ENCODE results near the gene GNAQ.

DNA sequence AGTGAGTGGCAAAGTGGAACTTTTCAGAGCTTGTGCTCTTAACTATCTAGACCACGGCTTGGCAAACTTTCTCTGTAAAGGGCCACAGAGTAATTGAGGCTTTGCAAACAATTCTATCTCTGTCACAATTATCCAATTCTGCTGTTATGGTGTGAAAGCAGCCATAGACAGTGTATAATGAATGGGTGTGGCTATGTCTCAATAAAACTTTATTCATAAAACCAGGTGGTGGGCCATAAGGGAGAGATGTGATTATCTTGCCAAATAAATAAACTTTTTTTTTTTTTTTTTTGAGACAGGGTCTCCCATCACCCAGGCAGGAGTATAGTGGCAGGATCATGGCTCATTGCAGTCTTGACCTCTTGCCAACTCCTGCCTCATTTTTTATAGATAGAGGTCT lies 304.8 kb downstream of the GNAQ start:
- TF ChIP-seq, protein P1, sequence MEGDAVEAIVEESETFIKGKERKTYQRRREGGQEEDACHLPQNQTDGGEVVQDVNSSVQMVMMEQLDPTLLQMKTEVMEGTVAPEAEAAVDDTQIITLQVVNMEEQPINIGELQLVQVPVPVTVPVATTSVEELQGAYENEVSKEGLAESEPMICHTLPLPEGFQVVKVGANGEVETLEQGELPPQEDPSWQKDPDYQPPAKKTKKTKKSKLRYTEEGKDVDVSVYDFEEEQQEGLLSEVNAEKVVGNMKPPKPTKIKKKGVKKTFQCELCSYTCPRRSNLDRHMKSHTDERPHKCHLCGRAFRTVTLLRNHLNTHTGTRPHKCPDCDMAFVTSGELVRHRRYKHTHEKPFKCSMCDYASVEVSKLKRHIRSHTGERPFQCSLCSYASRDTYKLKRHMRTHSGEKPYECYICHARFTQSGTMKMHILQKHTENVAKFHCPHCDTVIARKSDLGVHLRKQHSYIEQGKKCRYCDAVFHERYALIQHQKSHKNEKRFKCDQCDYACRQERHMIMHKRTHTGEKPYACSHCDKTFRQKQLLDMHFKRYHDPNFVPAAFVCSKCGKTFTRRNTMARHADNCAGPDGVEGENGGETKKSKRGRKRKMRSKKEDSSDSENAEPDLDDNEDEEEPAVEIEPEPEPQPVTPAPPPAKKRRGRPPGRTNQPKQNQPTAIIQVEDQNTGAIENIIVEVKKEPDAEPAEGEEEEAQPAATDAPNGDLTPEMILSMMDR (conservative IDR thresholded peaks at IDR 0.05; ENCODE audit: low read depth, low read length): no peak
- no peak for TF ChIP-seq MAZ (IDR thresholded peaks at IDR 0.05; ENCODE audit: borderline replicate concordance, low read depth, low read length)
- TF ChIP-seq RCOR1 (IDR thresholded peaks at IDR 0.05; ENCODE audit: insufficient replicate concordance, low read length): no peak
- TF ChIP-seq CEBPB (IDR thresholded peaks at IDR 0.05; ENCODE audit: low read depth, low read length): no peak
- no peak for TF ChIP-seq SMC3 (IDR thresholded peaks at IDR 0.05; ENCODE audit: low read depth, low read length)
- TF ChIP-seq POLR2A (IDR thresholded peaks at IDR 0.05; ENCODE audit: low read depth, low read length): no peak
- TF ChIP-seq, protein P2, sequence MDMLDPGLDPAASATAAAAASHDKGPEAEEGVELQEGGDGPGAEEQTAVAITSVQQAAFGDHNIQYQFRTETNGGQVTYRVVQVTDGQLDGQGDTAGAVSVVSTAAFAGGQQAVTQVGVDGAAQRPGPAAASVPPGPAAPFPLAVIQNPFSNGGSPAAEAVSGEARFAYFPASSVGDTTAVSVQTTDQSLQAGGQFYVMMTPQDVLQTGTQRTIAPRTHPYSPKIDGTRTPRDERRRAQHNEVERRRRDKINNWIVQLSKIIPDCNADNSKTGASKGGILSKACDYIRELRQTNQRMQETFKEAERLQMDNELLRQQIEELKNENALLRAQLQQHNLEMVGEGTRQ (IDR thresholded peaks at IDR 0.05; ENCODE audit: low read depth, low read length): no peak
- TF ChIP-seq MAFK (IDR thresholded peaks at IDR 0.05; ENCODE audit: low read depth, low read length): no peak
- no peak for TF ChIP-seq RAD21 (IDR thresholded peaks at IDR 0.05; ENCODE audit: low read length)

Measured in IMR-90 (cell line).